Islet precursor cell (in vitro differentiated cells): ENCODE results near the gene NUCB1.
"Not testable (repeated sequence)": the region's sequence is repeated elsewhere in the genome, so short reads cannot be mapped to it uniquely, and the experiment has no call there.

Source experiments
- DNase-seq: peaks from one replicate; pipeline ENCODE4 v3.0.0-alpha.2; 2018

Gene NUCB1

GRCh38 chr19:48907671-48908070 is 7.6 kb downstream of the NUCB1 start:
- DNase-seq, result no peak

DNA sequence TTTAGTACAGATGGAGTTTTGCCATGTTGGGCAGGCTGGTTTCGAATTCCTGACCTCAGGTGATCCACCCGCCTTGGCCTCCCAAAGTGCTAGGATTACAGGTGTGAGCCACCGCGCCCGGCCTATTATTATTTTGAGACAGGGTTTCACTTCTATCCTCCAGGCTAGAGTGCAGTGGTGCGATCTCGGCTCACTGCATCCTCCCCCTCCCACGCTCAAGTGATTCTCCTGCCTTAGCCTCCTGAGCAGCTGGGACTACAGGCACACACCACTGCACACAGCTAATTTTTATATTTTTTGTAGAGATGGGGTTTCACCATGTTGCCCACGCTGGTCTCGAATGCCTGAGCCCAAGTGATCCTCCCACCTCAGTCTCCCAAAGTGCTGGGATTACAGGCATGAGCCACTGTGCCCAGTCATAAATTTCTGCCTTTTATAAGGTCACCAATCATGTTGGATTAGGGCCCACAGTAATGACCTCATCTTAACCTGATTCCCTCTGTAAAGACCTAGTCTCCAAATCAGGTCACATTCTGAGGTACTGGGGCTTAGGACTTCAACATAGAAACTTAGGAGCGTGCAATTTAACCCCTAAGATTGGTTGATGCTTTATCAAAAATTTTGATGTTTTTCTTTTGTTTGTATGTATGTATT is 9.4 kb downstream of the NUCB1 start:
- DNase-seq, result not testable (repeated sequence)

DNA sequence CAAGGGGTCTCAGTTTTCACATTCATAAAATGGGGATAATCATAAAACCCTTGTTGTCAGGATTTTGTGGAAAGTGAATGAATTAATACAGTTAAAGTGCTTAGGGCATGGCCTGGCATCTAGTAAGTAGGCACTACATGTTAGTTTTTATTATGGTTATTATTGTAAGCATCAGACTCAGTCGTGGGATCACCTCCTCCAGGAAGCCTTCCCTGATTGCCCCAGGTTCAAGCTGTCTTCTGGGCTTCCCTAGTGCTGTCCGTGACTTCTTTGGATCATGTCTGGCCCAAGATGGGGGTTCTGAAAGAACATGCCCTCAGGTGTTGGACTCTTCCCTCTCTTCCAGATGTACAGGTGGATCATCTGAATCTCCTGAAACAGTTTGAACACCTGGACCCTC is 10.7 kb downstream of the NUCB1 start:
- DNase-seq, result no peak

DNA sequence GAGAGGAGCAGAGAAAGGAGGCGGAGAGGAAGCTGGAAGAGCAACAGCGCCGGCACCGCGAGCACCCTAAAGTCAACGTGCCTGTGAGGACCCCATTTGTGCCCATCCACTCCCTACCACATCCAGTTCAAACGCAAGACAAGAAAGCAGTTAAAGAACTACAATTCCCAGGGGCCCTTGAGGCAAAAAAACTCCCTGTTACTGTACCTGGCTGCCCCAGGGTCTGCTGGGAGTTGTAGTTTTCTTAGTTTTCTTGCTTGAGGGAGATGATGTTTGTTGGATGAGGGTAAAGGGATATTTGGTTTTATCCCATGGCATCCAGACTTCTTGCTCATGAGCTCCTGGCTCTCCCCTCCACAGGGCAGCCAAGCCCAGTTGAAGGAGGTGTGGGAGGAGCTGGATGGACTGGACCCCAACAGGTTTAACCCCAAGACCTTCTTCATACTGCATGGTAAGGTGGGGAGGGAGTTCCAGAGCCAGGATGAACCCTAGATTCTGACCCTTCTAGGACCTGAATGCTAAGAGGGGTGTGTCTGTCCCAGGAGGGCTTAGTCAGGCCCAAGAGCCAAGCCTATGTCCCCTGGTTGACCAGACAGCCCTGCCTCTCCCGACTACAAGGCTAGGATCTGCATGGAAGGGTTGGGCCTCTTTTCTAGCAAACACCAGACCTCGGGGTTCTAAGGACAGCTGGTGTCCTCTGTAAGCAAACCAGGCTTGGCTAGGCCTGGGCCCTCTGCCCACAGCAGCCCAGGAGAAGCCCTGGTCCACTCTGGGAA is 13.2 kb downstream of the NUCB1 start:
- DNase-seq, result no peak

- peak; percentile 81 for DNase-seq
These were observed 14.1 kb downstream of the NUCB1 start for GRCh38 chr19:48914181-48914580.

- no peak for DNase-seq
These were observed 15.6 kb downstream of the NUCB1 start for GRCh38 chr19:48915757-48916156.

DNA sequence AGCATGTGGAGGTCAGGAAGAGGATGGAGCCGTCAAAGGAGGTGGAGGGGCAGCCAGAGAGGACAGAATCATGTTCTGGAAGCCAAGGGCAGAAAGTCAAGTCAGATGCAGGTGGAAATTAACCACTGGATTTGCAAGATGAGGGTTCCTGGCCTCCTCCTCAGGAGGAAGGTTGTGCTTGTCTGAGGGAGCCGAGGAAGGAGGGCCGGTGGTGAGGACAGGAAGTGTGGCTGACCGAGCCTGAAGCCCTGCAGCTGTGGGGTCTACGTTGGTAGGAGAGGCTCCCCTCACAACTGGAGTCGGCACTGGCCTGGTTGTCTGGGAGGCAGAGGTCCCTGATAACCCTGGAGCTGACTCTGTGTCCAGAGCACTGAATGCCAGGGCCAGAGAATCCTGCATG is 18.0 kb downstream of the NUCB1 start:
- no peak for DNase-seq

DNA sequence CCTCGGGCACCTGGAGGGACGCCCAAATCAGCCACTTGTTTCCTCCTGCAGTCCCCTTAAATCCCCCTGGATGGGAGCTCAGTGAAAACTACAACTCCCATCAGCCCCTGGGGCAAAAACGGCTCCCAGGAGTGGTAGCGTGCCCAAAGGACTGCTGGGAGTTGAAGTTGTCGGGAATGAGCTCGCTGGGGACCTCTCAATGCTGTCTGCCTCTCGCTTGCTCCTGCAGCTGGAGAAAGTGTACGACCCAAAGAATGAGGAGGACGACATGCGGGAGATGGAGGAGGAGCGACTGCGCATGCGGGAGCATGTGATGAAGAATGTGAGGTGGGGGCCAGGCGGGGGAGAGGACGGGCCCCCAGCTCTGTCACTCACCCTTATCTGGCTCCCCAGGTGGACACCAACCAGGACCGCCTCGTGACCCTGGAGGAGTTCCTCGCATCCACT is 18.7 kb downstream of the NUCB1 start:
- DNase-seq, result peak; percentile 70

DNA sequence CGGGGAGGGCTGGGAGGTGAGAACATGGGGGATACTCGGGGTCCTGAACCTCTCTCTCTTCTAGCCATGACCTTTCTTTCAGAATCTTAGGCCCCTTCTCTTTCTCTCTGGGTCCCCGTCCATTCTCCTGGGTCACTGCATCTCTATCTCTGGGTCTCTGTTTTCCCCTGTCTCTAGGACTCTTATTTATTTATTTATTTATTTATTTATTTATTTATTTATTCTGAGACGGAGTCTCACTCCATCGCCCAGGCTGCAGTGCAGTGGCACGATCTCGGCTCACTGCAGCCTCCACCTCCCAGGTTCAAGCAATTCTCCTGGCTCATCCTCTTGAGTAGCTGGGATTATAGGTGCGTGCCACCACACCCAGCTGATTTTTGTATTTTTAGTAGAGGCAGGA is 19.2 kb downstream of the NUCB1 start:
- not testable (repeated sequence) for DNase-seq

DNA sequence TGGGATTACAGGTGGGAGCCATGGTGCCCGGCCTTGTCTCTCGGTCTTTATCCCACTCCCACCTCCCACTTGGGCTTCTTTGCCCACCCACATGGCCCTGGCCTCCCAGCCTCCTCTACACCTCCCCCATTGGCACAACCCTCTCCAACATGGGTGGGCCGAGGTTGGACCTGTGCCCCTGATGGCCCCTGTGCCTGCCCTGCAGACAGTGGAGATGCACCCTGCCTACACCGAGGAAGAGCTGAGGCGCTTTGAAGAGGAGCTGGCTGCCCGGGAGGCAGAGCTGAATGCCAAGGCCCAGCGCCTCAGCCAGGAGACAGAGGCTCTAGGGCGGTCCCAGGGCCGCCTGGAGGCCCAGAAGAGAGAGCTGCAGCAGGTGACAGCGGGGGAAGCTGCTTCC is 20.8 kb downstream of the NUCB1 start:
- DNase-seq, result no peak

GRCh38 chr19:48921721-48922500 is 21.8 kb downstream of the NUCB1 start:
- no peak for DNase-seq

- DNase-seq, result no peak
These were observed 22.7 kb downstream of the NUCB1 start for GRCh38 chr19:48922548-48923490.

DNA sequence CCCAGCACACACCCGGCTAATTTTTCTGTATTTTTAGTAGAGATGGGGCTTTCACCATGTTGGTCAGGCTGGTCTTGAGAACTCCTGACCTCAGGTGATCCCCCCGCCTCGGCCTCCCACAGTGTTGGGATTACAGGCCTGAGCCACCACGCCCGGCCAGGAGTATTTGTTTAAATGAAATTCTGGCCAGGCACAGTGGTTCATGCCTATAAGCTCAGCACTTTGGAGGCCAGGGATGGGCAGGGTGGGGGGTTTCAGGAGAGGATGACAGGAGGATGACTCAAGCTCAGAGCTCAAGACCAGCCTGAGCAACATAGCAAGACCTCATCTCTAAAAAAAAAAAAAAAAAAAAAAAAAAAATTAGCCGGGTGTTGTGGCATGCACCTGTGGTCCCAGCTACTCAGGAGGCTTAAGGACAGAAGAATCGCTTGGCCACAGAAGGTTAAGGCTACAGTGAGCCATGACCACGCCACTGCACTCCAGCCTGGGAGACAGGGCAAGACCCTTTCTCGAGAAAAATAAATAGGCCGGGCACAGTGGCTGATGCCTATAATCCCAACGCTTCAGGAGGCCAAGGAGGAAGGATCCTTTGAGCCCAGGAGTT is 25.2 kb downstream of the NUCB1 start:
- DNase-seq, result peak; percentile 68

- DNase-seq, result not testable (repeated sequence)
These were observed 25.8 kb downstream of the NUCB1 start for GRCh38 chr19:48925890-48926289.

DNA sequence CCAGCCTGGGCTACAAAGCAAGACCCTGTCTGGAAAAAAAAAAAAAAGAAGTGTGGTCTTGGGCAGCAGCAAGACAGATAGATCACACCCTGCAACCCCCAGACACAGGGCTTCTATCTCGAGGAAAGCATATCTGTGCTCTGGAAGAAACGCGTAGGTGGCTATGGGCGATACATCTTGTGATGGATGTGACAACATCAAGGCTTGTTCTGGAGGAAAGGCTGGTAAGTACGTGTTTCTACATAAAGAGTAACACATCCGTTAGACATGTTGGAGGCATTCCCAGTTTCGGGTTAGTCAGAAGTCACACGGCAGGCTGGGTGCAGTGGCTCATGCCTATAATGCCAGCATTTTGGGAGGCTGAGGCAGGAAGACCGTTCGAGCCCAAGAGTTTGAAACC is 26.8 kb downstream of the NUCB1 start:
- no peak for DNase-seq

DNA sequence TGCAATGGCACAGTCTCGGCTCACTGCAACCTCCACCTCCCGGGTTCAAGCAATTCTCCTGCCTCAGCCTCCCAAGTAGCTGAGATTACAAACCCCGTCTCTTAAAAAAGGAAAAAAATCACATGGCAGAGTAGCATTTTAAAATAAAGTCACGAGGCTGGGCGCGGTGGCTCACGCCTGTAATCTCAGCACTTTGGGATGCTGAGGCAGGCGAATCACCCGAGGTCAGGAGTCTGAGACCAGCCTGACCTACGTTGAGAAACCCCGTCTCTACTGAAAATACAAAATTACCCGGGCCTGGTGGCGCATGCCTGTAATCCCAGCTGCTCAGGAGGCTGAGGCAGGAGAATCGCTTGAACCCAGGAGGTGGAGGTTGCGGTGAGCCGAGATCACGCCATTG is 27.6 kb downstream of the NUCB1 start:
- DNase-seq, result not testable (repeated sequence)

GRCh38 chr19:48928164-48929025 is 28.3 kb downstream of the NUCB1 start:
- no peak for DNase-seq

- peak; percentile 95 for DNase-seq
These were observed 33.3 kb downstream of the NUCB1 start, which contains the start of gene DHDH for GRCh38 chr19:48933382-48933932. TSS of gene DHDH (plus strand) at chr19:48933699. CDS start at chr19:48933722, 23 bp downstream.

- no peak for DNase-seq
These were observed 34.7 kb downstream of the NUCB1 start for GRCh38 chr19:48934837-48935236.

GRCh38 chr19:48935864-48936263 is 35.8 kb downstream of the NUCB1 start:
- DNase-seq, result no peak

- DNase-seq, result no peak
These were observed 38.1 kb downstream of the NUCB1 start for GRCh38 chr19:48938256-48938655.
